IPS DF 6.9 (cell line): ENCODE measurements around the gene NR5A2.

Source experiments
- DNase-seq: peaks from one replicate; pipeline ENCODE4 v3.0.0-alpha.2; 2013; ENCODE audit warnings: low read depth, low spot score
- H3K27ac ChIP-seq: one replicate; pipeline ENCODE4 v1.5.1; 2013; ENCODE audit warnings: low read length, control low read depth
- H3K27me3 ChIP-seq: 2 replicates; pipeline ENCODE4 v1.6.1; 2013; ENCODE audit warnings: mild to moderate bottlenecking, low read length; ENCODE audit not compliant: control insufficient read depth, insufficient read depth
- H3K36me3 ChIP-seq: 2 replicates; pipeline ENCODE4 v1.6.1; 2013; ENCODE audit warnings: low read length; ENCODE audit not compliant: control insufficient read depth, insufficient read depth
- H3K4me1 ChIP-seq: 2 replicates; pipeline ENCODE4 v1.6.1; 2013; ENCODE audit warnings: low read length; ENCODE audit not compliant: control insufficient read depth, insufficient read depth
- H3K4me3 ChIP-seq: 2 replicates; pipeline ENCODE4 v1.5.1; 2013; ENCODE audit warnings: mild to moderate bottlenecking, low read length
- H3K9me3 ChIP-seq: 2 replicates; pipeline ENCODE4 v1.6.1; 2013; ENCODE audit warnings: low read length, inconsistent platforms; ENCODE audit not compliant: control insufficient read depth, insufficient read depth
- WGBS: extraction: QIAGEN DNeasy Blood & Tissue Kit; methylation state at CpG from one replicate; pipeline ENCODE4 v1.1.7; 2013; ENCODE audit warnings: mixed read lengths, missing lambda C conversion rate; ENCODE audit not compliant: insufficient read length, insufficient coverage; 5-methylcytosine and 5-hydroxymethylcytosine counted together

NR5A2 gene

GRCh38 chr1:200139661-200140250 lies 112.2 kb downstream of the NR5A2 start:
- Histone ChIP-seq H3K4me1 (no peaks in the 10 kb centered on the region), H3K27me3 (no peaks in the 10 kb centered on the region), H3K4me3 (no peak overlapping the region), H3K36me3 (no peaks in the 10 kb centered on the region), H3K9me3 (no peaks in the 10 kb centered on the region), H3K27ac (no peak overlapping the region)
- WGBS = no CpG with 5 or more reads among the region's 4 CpGs
- DNase-seq = no peak

GRCh38 chr1:200143347-200143746 lies 115.8 kb downstream of the NR5A2 start:
- H3K4me1 ChIP-seq = no peaks in the 10 kb centered on the region
- DNase-seq = no peak
- no peak overlapping the region for H3K4me3 ChIP-seq
- no peak overlapping the region for H3K27ac ChIP-seq
- no peaks in the 10 kb centered on the region for H3K27me3 ChIP-seq
- 0 out of 2 replicates have a peak, but pooled peaks cover 3% of the 10 kb centered on the region for H3K36me3 ChIP-seq
- H3K9me3 ChIP-seq = no peaks in the 10 kb centered on the region
- no CpG with 5 or more reads among the region's 6 CpGs for WGBS

DNA sequence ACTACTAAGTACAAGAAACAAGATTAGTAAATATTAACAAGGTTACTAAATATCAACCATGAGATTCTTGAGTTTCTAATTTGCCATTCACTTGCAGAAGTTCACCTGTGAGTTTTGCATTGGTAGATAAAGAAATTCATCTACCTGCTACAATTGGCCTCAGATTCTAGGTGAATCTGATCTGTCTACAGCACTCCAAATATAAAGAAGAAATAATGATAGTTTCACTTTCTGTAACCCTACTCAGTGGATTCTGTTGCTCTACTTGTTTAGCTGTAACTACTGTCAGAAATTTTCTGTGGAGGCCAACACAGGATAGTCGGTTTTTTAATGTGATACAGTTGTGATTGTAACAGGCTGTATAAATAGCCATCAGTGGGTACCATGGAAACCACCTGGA lies 118.6 kb downstream of the NR5A2 start:
- Histone ChIP-seq H3K4me3 (no peak overlapping the region), H3K9me3 (no peaks in the 10 kb centered on the region), H3K4me1 (no peaks in the 10 kb centered on the region), H3K27ac (no peak overlapping the region), H3K36me3 (0 out of 2 replicates have a peak, but pooled peaks cover 3% of the 10 kb centered on the region), H3K27me3 (no peaks in the 10 kb centered on the region)
- no peak for DNase-seq
- no CpG with 5 or more reads among the region's 1 CpG for WGBS

- Histone ChIP-seq H3K27me3 (no peaks in the 10 kb centered on the region), H3K27ac (no peak overlapping the region), H3K36me3 (0 out of 2 replicates have a peak, but pooled peaks cover 3% of the 10 kb centered on the region), H3K9me3 (no peaks in the 10 kb centered on the region), H3K4me1 (no peaks in the 10 kb centered on the region), H3K4me3 (no peak overlapping the region)
- no CpG with 5 or more reads among the region's 13 CpGs for WGBS
- no peak for DNase-seq
Measured at GRCh38 chr1:200147094-200147493, 119.6 kb downstream of the NR5A2 start.

DNA sequence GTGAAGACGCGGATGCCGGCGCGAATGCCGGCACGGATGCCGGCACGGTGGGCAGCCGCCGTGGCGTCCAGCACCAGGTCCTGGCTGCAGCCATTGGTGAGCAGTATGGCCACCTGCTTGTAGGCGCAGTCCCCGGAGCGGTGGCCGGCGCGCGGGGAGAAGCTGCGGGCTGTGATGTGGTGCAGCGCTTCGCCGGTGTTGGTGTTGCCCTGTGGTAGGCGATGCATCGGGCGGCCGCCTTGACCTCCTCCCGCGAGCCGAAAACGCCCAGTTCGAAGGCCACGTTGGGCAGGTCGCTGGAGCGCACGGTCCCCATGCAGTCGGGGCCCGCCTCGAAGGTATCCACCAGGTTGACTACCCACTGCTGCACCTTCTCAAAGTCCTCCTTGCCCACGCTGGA lies 120.2 kb downstream of the NR5A2 start:
- Histone ChIP-seq H3K36me3 (0 out of 2 replicates have a peak, but pooled peaks cover 3% of the 10 kb centered on the region), H3K9me3 (no peaks in the 10 kb centered on the region), H3K4me1 (no peaks in the 10 kb centered on the region), H3K27ac (no peak overlapping the region), H3K4me3 (no peak overlapping the region), H3K27me3 (no peaks in the 10 kb centered on the region)
- no CpG with 5 or more reads among the region's 40 CpGs for WGBS
- DNase-seq = no peak

DNA sequence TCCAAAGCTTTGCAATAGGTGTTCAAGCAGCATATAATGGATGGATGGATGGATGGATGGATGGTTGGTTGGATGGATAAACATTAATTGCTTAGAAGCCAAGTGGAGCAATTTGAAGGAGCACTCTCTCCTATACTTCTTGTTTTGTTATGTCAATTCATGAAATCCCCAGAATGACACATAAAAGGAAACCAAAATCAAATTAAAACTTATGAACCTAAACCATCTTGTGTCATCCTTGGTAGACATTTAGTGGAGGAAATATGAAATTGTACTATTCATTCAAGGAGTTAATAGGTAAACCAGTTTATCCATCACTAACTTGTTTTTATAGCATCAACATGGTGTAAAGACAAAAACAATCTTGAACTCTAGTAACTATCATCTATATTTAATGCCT lies 122.5 kb downstream of the NR5A2 start:
- DNase-seq = no peak
- no peak overlapping the region for H3K4me3 ChIP-seq
- H3K27ac ChIP-seq = no peak overlapping the region

GRCh38 chr1:200150721-200151120 lies 123.2 kb downstream of the NR5A2 start:
- Histone ChIP-seq H3K27me3 (no peaks in the 10 kb centered on the region), H3K36me3 (0 out of 2 replicates have a peak, but pooled peaks cover 3% of the 10 kb centered on the region), H3K27ac (no peak overlapping the region), H3K4me3 (no peak overlapping the region), H3K4me1 (no peaks in the 10 kb centered on the region), H3K9me3 (no peaks in the 10 kb centered on the region)
- DNase-seq = no peak
- no CpG with 5 or more reads among the region's 4 CpGs for WGBS

More for the DNA sequence above, 122.5 kb downstream of the NR5A2 start:
- H3K9me3 ChIP-seq = no peaks in the 10 kb centered on the region
- H3K36me3 ChIP-seq = 0 out of 2 replicates have a peak, but pooled peaks cover 3% of the 10 kb centered on the region
- no peaks in the 10 kb centered on the region for H3K27me3 ChIP-seq
- H3K4me1 ChIP-seq = no peaks in the 10 kb centered on the region

DNA sequence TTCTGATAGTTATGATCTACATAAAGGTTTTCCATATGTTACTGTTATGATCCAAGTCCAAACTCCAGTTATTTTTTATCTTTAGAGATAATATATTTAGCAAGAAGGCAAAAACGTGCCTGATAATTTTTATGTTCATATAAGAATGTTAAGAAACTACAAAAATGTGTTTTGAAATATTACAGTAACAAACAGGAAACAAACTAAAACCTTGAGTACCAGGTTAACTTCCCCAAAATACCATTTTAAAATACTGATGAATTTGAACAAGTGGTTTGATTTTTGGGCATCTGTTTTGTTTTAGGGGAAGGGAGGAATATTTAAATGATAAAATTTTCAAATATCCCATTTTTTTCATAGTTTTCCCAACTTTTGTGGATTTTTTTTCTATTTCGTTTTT lies 124.8 kb downstream of the NR5A2 start:
- no CpG with 5 or more reads among the region's 2 CpGs for WGBS
- Histone ChIP-seq H3K27ac (no peak overlapping the region), H3K4me1 (no peaks in the 10 kb centered on the region), H3K4me3 (no peak overlapping the region), H3K27me3 (no peaks in the 10 kb centered on the region), H3K36me3 (0 out of 2 replicates have a peak, but pooled peaks cover 3% of the 10 kb centered on the region), H3K9me3 (no peaks in the 10 kb centered on the region)
- DNase-seq = no peak

- H3K36me3 ChIP-seq = no peaks in the 10 kb centered on the region
- no peaks in the 10 kb centered on the region for H3K4me1 ChIP-seq
- no peak for DNase-seq
- H3K27me3 ChIP-seq = no peaks in the 10 kb centered on the region
- H3K27ac ChIP-seq = no peak overlapping the region
- H3K9me3 ChIP-seq = no peaks in the 10 kb centered on the region
- WGBS = no CpG with 5 or more reads among the region's 3 CpGs
- H3K4me3 ChIP-seq = no peak overlapping the region
Measured at GRCh38 chr1:200153277-200154055, 126.0 kb downstream of the NR5A2 start.

DNA sequence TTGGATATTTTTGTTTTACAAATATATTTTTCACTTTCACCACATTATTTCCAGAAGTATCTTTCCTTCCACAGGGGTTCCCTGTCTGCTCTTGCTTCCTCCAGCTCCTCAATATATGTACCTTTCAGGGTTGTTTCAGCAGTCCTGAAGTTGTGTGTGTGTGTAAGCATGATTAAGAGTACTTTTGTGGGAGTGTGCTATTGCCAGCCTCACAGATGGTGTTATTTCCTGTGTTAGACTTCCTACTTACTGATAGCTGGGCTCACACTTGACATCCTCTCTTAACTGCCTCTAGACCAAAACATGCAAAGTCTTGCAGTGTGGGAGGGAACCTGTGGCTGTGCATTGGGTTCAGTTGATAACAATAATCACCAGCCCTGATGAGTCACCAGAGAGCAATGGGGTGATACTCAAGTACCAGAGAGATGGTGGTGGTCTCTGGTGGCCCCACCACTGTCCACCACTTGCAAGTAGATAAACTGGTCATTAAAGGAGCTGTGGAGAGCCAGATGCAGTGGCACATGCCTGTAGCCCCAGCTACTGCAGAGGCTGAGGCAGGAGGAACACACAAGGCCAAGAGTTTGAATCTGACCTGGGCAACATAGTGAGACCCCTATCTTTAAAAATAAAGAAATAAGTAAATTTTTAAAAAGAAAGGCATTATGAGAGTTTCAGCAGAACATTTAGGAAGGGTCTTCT lies 126.7 kb downstream of the NR5A2 start:
- no peaks in the 10 kb centered on the region for H3K4me1 ChIP-seq
- H3K4me3 ChIP-seq = no peak overlapping the region
- H3K27ac ChIP-seq = no peak overlapping the region
- H3K36me3 ChIP-seq = no peaks in the 10 kb centered on the region
- H3K27me3 ChIP-seq = no peaks in the 10 kb centered on the region
- no peaks in the 10 kb centered on the region for H3K9me3 ChIP-seq
- DNase-seq = no peak
